ENCODE measurements around the gene UCP3. TPM values are rescaled to one million over a fixed set of nuclear protein-coding genes. Genes with fewer than 3 reads are reported as not detected.
A peak's percentile ranks its signal among the peaks of the same experiment; 100 is the strongest.

UCP3 gene
- total and polyA plus RNA-seq, 4 experiments from 2014 or later: 0.54 to 6.3 (median 2.7) TPM

GRCh38 chr11:73996161-73996747, 12.6 kb downstream of the UCP3 start:
- no peak for DNase-seq

GRCh38 chr11:73995731-73996130, 13.2 kb downstream of the UCP3 start:
- intact Hi-C loops (cut with micrococcal nuclease): loop anchor here (1.0 to 2.0 kb wide), 3 partner anchors 10 to 15 kb away; no protein-coding TSS in a partner anchor
- CTCF ChIA-PET (ENCODE audit: partially characterized antibody): interaction anchor here (0.7 to 4.1 kb wide), 6 partner anchors 9 to 32 kb away, joined by 3 to 23 read pairs (median 10); no protein-coding TSS in a partner anchor
- POLR2A ChIA-PET (ENCODE audit: partially characterized antibody): interaction anchor here (0.8 to 38.4 kb wide), 8 partner anchors 11 to 234 kb away, joined by 3 to 2221 read pairs (median 6); partner anchors contain the start of genes C2CD3, PPME1, UCP2 and UCP3
- H3K36me3 ChIP-seq (ENCODE audit: insufficient read depth, low read length): no peaks in the 10 kb centered on the region
- peak overlapping the region; percentile 68 to 88 (median 82) for H3K4me3 Mint-ChIP-seq
- no peaks in the 10 kb centered on the region for H3K27me3 ChIP-seq (ENCODE audit: insufficient read depth, low read length)
- no peaks in the 10 kb centered on the region for H3K9me3 Mint-ChIP-seq
- H3K4me1 Mint-ChIP-seq: peaks cover 49 to 82% (median 63%) of the 10 kb centered on the region in 4 donors
- H3K27ac Mint-ChIP-seq: peak overlapping the region; percentile 96 to 99 (median 98)
- H3K27ac ChIP-seq (ENCODE audit: low read depth, low read length): peak overlapping the region; percentile 81
- H3K27me3 Mint-ChIP-seq: no peaks in the 10 kb centered on the region
- peaks cover 82% of the 10 kb centered on the region for H3K4me1 ChIP-seq (ENCODE audit: insufficient read depth, low read length)
- H3K4me3 ChIP-seq (ENCODE audit: low read length in 2 of 2): peak overlapping the region; percentile 8 to 25
- peaks cover 2 to 3% of the 10 kb centered on the region in 2 donors for H3K36me3 Mint-ChIP-seq
- H3K9me3 ChIP-seq (ENCODE audit: control insufficient read depth in 1 of 2, low read length in 2 of 2): no peaks in the 10 kb centered on the region
- DNase-seq: peak; percentile 76 to 87 (median 81)

More at GRCh38 chr11:73996161-73996747, 12.6 kb downstream of the UCP3 start:
- CTCF ChIA-PET (ENCODE audit: partially characterized antibody): interaction anchor here (0.7 to 4.1 kb wide), 4 partner anchors 9 to 32 kb away, joined by 3 to 23 read pairs (median 13); no protein-coding TSS in a partner anchor
- H3K9me3 Mint-ChIP-seq: no peaks in the 10 kb centered on the region
- H3K4me3 ChIP-seq (ENCODE audit: low read length in 2 of 2): peak overlapping the region in 1 of 2 donors; percentile 8
- H3K27me3 ChIP-seq (ENCODE audit: insufficient read depth, low read length): no peaks in the 10 kb centered on the region
- peak overlapping the region; percentile 96 to 99 (median 98) for H3K27ac Mint-ChIP-seq
- POLR2A ChIA-PET (ENCODE audit: partially characterized antibody): interaction anchor here (0.8 to 38.4 kb wide), 5 partner anchors 11 to 235 kb away, joined by 3 to 2221 read pairs (median 10); partner anchors contain the start of genes UCP2 and UCP3
- no peaks in the 10 kb centered on the region for H3K27me3 Mint-ChIP-seq
- H3K4me1 Mint-ChIP-seq: peaks cover 47 to 82% (median 60%) of the 10 kb centered on the region in 4 donors
- peak overlapping the region; percentile 68 to 88 (median 82) for H3K4me3 Mint-ChIP-seq
- H3K27ac ChIP-seq (ENCODE audit: low read depth, low read length): peak overlapping the region; percentile 81
- no peaks in the 10 kb centered on the region for H3K9me3 ChIP-seq (ENCODE audit: control insufficient read depth in 1 of 2, low read length in 2 of 2)
- peaks cover 77% of the 10 kb centered on the region for H3K4me1 ChIP-seq (ENCODE audit: insufficient read depth, low read length)
- no peaks in the 10 kb centered on the region for H3K36me3 ChIP-seq (ENCODE audit: insufficient read depth, low read length)
- peaks cover 6 to 8% of the 10 kb centered on the region in 2 donors for H3K36me3 Mint-ChIP-seq
- intact Hi-C loops (cut with micrococcal nuclease): loop anchor here (2.0 kb wide), 1 partner anchor 15 kb away; no protein-coding TSS in a partner anchor

GRCh38 chr11:73995247-73995646, 13.6 kb downstream of the UCP3 start:
- intact Hi-C loops (cut with micrococcal nuclease): loop anchor here (1.0 kb wide), 2 partner anchors 10 to 15 kb away; no protein-coding TSS in a partner anchor
- H3K36me3 Mint-ChIP-seq: peaks cover 0 to 2% of the 10 kb centered on the region in 2 donors
- POLR2A ChIA-PET (ENCODE audit: partially characterized antibody): interaction anchor here (1.1 to 38.4 kb wide), 9 partner anchors 12 to 234 kb away, joined by 3 to 2221 read pairs (median 5); partner anchors contain the start of genes C2CD3, PPME1, UCP2 and UCP3
- H3K4me3 Mint-ChIP-seq: peak overlapping the region; percentile 68 to 88 (median 82)
- peak; percentile 69 to 90 (median 87) for DNase-seq
- Histone ChIP-seq H3K27ac (ENCODE audit: low read depth, low read length) (peak overlapping the region; percentile 81), H3K4me1 (ENCODE audit: insufficient read depth, low read length) (peaks cover 86% of the 10 kb centered on the region), H3K27me3 (ENCODE audit: insufficient read depth, low read length) (no peaks in the 10 kb centered on the region), H3K36me3 (ENCODE audit: insufficient read depth, low read length) (no peaks in the 10 kb centered on the region), H3K4me3 (ENCODE audit: low read length in 2 of 2) (peak overlapping the region; percentile 8 to 25), H3K9me3 (ENCODE audit: control insufficient read depth in 1 of 2, low read length in 2 of 2) (no peaks in the 10 kb centered on the region)
- peaks cover 48 to 83% (median 64%) of the 10 kb centered on the region in 4 donors for H3K4me1 Mint-ChIP-seq
- no peaks in the 10 kb centered on the region for H3K27me3 Mint-ChIP-seq
- no peaks in the 10 kb centered on the region for H3K9me3 Mint-ChIP-seq
- CTCF ChIA-PET (ENCODE audit: partially characterized antibody): interaction anchor here (1.0 to 4.1 kb wide), 9 partner anchors 10 to 38 kb away, joined by 3 to 23 read pairs (median 5); no protein-coding TSS in a partner anchor
- H3K27ac Mint-ChIP-seq: peak overlapping the region; percentile 96 to 99 (median 98)

GRCh38 chr11:73991471-73992006, 17.3 kb downstream of the UCP3 start:
- peak overlapping the region in 5 of 8 donors; percentile 18 to 68 (median 57) for H3K4me3 Mint-ChIP-seq
- peak overlapping the region; percentile 56 for H3K27ac ChIP-seq (ENCODE audit: low read depth, low read length)

GRCh38 chr11:73990730-73991129, 18.2 kb downstream of the UCP3 start:
- intact Hi-C loops (cut with micrococcal nuclease): no loop called here
- H3K27ac ChIP-seq (ENCODE audit: low read depth, low read length): no peak overlapping the region
- H3K4me1 ChIP-seq (ENCODE audit: insufficient read depth, low read length): peaks cover 52% of the 10 kb centered on the region

More at GRCh38 chr11:73991471-73992006, 17.3 kb downstream of the UCP3 start:
- no peaks in the 10 kb centered on the region for H3K9me3 ChIP-seq (ENCODE audit: control insufficient read depth in 1 of 2, low read length in 2 of 2)
- Mint-ChIP-seq H3K27ac (peak overlapping the region; percentile 77 to 95 (median 90)), H3K27me3 (no peaks in the 10 kb centered on the region), H3K9me3 (no peaks in the 10 kb centered on the region), H3K4me1 (peaks cover 30 to 57% (median 43%) of the 10 kb centered on the region in 4 donors), H3K36me3 (peaks cover 0 to 2% of the 10 kb centered on the region in 2 donors)
- POLR2A ChIA-PET (ENCODE audit: partially characterized antibody): interaction anchor here (35.3 to 38.4 kb wide), 2 partner anchors 10 to 15 kb away, joined by 2221 read pairs; partner anchors contain the start of genes UCP2 and UCP3
- no peaks in the 10 kb centered on the region for H3K27me3 ChIP-seq (ENCODE audit: insufficient read depth, low read length)
- peaks cover 60% of the 10 kb centered on the region for H3K4me1 ChIP-seq (ENCODE audit: insufficient read depth, low read length)
- peak in 1 of 5 donors; percentile 39 for DNase-seq
- no peaks in the 10 kb centered on the region for H3K36me3 ChIP-seq (ENCODE audit: insufficient read depth, low read length)
- intact Hi-C loops (cut with micrococcal nuclease): no loop called here
- CTCF ChIA-PET (ENCODE audit: partially characterized antibody): interaction anchor here (1.0 kb wide), 1 partner anchor 12 kb away, joined by 3 read pairs; no protein-coding TSS in a partner anchor
- no peak overlapping the region for H3K4me3 ChIP-seq (ENCODE audit: low read length in 2 of 2)

GRCh38 chr11:73989156-73989555, 19.7 kb downstream of the UCP3 start:
- Mint-ChIP-seq H3K4me1 (peaks cover 18 to 41% (median 28%) of the 10 kb centered on the region in 4 donors), H3K4me3 (no peak overlapping the region), H3K36me3 (no peaks in the 10 kb centered on the region), H3K27me3 (no peaks in the 10 kb centered on the region), H3K9me3 (no peaks in the 10 kb centered on the region), H3K27ac (peak overlapping the region in 1 of 7 donors; percentile 53)
- ChIA-PET POLR2A (ENCODE audit: partially characterized antibody) (interaction anchor here (35.3 to 38.4 kb wide), 2 partner anchors 8 to 18 kb away, joined by 2221 read pairs; partner anchors contain the start of genes UCP2 and UCP3), CTCF (ENCODE audit: partially characterized antibody) (interaction anchor here (1.6 kb wide), 1 partner anchor 16 kb away, joined by 5 read pairs; no protein-coding TSS in a partner anchor)
- H3K9me3 ChIP-seq (ENCODE audit: control insufficient read depth in 1 of 2, low read length in 2 of 2): no peaks in the 10 kb centered on the region
- H3K4me1 ChIP-seq (ENCODE audit: insufficient read depth, low read length): peaks cover 43% of the 10 kb centered on the region
- no peak overlapping the region for H3K4me3 ChIP-seq (ENCODE audit: low read length in 2 of 2)
- no peaks in the 10 kb centered on the region for H3K36me3 ChIP-seq (ENCODE audit: insufficient read depth, low read length)
- no peak overlapping the region for H3K27ac ChIP-seq (ENCODE audit: low read depth, low read length)
- intact Hi-C loops (cut with micrococcal nuclease): no loop called here
- no peak for DNase-seq
- H3K27me3 ChIP-seq (ENCODE audit: insufficient read depth, low read length): no peaks in the 10 kb centered on the region

More at GRCh38 chr11:73990730-73991129, 18.2 kb downstream of the UCP3 start:
- POLR2A ChIA-PET (ENCODE audit: partially characterized antibody): interaction anchor here (35.3 to 38.4 kb wide), 2 partner anchors 9 to 16 kb away, joined by 2221 read pairs; partner anchors contain the start of genes UCP2 and UCP3
- no peak overlapping the region for H3K4me3 ChIP-seq (ENCODE audit: low read length in 2 of 2)
- H3K27me3 Mint-ChIP-seq: no peaks in the 10 kb centered on the region
- H3K36me3 Mint-ChIP-seq: no peaks in the 10 kb centered on the region
- peak overlapping the region in 2 of 8 donors; percentile 18 to 68 for H3K4me3 Mint-ChIP-seq
- CTCF ChIA-PET (ENCODE audit: partially characterized antibody): interaction anchor here (1.0 to 1.6 kb wide), 3 partner anchors 11 to 21 kb away, joined by 4 to 5 read pairs (median 4); no protein-coding TSS in a partner anchor
- H3K27ac Mint-ChIP-seq: peak overlapping the region; percentile 64 to 95 (median 87)
- no peaks in the 10 kb centered on the region for H3K9me3 ChIP-seq (ENCODE audit: control insufficient read depth in 1 of 2, low read length in 2 of 2)
- no peaks in the 10 kb centered on the region for H3K27me3 ChIP-seq (ENCODE audit: insufficient read depth, low read length)
- no peaks in the 10 kb centered on the region for H3K36me3 ChIP-seq (ENCODE audit: insufficient read depth, low read length)
- no peak for DNase-seq
- H3K9me3 Mint-ChIP-seq: no peaks in the 10 kb centered on the region
- peaks cover 24 to 49% (median 37%) of the 10 kb centered on the region in 4 donors for H3K4me1 Mint-ChIP-seq
